Fibroblast of skin of left quadriceps (primary cell): ENCODE results near the gene BCL2L15.
"Not testable (repeated sequence)": the region's sequence is repeated elsewhere in the genome, so short reads cannot be mapped to it uniquely, and the experiment has no call there.

Experiments
- DNase-seq, 2 experiments: peaks; one replicate each; pipeline ENCODE4 v3.0.0-alpha.2; 2013; ENCODE audit warnings: low read depth in 2 of 2

The BCL2L15 gene

GRCh38 chr1:113871597-113872113 is 15.7 kb downstream of the BCL2L15 start, which contains the start of gene PTPN22:
Gene PTPN22 (minus strand): TSS chr1:113871712.
- DNase-seq = peak; percentile 27 to 37

GRCh38 chr1:113870778-113871177 is 16.6 kb downstream of the BCL2L15 start:
- DNase-seq = no peak

GRCh38 chr1:113868387-113869083 is 18.8 kb downstream of the BCL2L15 start:
- no peak for DNase-seq

- DNase-seq = no peak
These were observed 25.7 kb downstream of the BCL2L15 start for GRCh38 chr1:113861641-113862040.

- peak; percentile 62 to 69 for DNase-seq
These were observed 26.5 kb downstream of the BCL2L15 start for GRCh38 chr1:113860891-113861290.

- DNase-seq = no peak
These were observed 27.8 kb downstream of the BCL2L15 start for GRCh38 chr1:113859478-113860175.

- DNase-seq = no peak
These were observed 28.4 kb downstream of the BCL2L15 start for GRCh38 chr1:113858982-113859381.

- no peak for DNase-seq
These were observed 29.0 kb downstream of the BCL2L15 start for GRCh38 chr1:113858418-113858817.

- DNase-seq = no peak
These were observed 29.6 kb downstream of the BCL2L15 start for GRCh38 chr1:113857776-113858175.

- DNase-seq = no peak
These were observed 31.0 kb downstream of the BCL2L15 start for GRCh38 chr1:113856401-113856790.

GRCh38 chr1:113855630-113856400 is 31.6 kb downstream of the BCL2L15 start:
- DNase-seq = no peak

- no peak for DNase-seq
These were observed 33.1 kb downstream of the BCL2L15 start for GRCh38 chr1:113854234-113854633.

GRCh38 chr1:113852694-113853093 is 34.7 kb downstream of the BCL2L15 start:
- DNase-seq = not testable (repeated sequence)

GRCh38 chr1:113850127-113850796 is 37.1 kb downstream of the BCL2L15 start:
- no peak for DNase-seq

GRCh38 chr1:113849072-113849471 is 38.3 kb downstream of the BCL2L15 start:
- no peak for DNase-seq

GRCh38 chr1:113846391-113847035 is 40.9 kb downstream of the BCL2L15 start:
- DNase-seq = no peak

- DNase-seq = no peak
These were observed 50.8 kb downstream of the BCL2L15 start for GRCh38 chr1:113836534-113836933.

- peak; percentile 27 to 33 for DNase-seq
These were observed 51.6 kb downstream of the BCL2L15 start for GRCh38 chr1:113835686-113836290.

- DNase-seq = no peak
These were observed 52.7 kb downstream of the BCL2L15 start for GRCh38 chr1:113834716-113835115.
